NCI-H748 treated with DMSO at 0.1 percent for 48 hours (cell line): ENCODE measurements around the gene BLOC1S1.

Experiments
- DNase-seq: peaks from one replicate; lab custom pipeline; 2025; lab: John Stamatoyannopoulos, UW

Gene BLOC1S1

GRCh38 chr12:55715833-55716581, at the start of gene BLOC1S1:
Gene BLOC1S1, plus strand, starts transcription at chr12:55716046. Its CDS starts 6 bp downstream, at chr12:55716052.
- peak; percentile 84 for DNase-seq

- DNase-seq = no peak
These were observed 49.3 kb upstream of the BLOC1S1 start for GRCh38 chr12:55666508-55666907.

DNA sequence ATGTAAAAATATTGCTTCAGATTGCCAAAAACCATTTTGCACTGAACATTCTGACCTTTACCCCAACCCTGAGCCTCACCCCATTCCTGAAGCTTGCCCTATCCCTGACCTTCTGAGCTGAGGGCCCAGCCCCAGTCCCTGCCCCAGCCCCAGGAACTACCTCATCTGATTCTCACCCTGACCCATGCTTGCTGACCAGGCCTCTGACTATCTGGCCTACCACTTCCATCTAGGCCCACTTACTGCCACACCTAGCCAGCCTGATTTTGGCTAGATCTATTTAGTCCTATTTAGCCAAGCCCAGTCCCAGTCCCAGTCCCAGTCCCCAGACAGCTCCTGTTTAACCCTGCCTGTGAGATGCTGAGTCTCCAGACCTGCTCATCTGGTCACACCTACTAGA, 45.6 kb upstream of the BLOC1S1 start:
- DNase-seq = no peak

DNA sequence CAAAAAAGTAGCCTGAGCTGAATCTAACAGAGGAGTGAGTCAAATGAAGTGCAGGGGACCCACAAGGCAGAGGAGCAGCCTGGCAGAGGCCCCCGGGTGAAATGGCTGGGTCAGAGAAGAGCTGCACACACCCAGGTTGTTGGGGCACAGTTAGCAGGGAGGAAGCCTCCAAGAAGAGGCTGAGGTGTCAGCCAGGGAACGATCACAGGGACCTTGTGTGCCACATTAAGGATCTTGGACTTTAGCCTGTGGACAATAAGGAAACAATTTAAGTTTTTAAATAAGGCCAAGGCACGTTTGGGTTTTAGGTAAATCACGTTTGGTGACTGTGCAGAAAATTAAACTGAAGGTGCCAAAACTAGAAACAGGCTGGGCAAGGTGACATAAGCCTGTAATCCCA, 44.1 kb upstream of the BLOC1S1 start:
- no peak for DNase-seq

- no peak for DNase-seq
These were observed 42.2 kb upstream of the BLOC1S1 start for GRCh38 chr12:55673638-55674037.

GRCh38 chr12:55675666-55676065, 40.2 kb upstream of the BLOC1S1 start:
- no peak for DNase-seq

DNA sequence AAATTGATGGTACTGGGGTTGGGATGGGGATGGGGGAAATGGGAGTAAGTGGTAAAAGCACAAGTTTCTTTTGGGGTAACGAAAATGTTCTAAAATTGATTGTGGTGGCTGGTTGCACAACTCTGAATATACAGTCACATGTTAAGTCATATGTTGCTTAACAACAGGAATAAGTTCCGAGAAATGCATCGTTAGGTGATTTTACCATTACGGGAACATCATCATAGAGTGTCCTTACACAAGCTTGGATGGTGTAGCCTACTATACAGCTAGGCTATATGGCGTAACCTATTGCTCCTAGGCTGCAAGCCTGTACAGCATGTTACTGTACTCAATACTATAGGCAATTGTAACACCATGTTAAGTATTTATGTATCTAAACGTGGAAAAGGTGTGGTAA, 39.1 kb upstream of the BLOC1S1 start:
- no peak for DNase-seq

GRCh38 chr12:55679691-55680090, 36.2 kb upstream of the BLOC1S1 start:
- no peak for DNase-seq

- DNase-seq = no peak
These were observed 34.4 kb upstream of the BLOC1S1 start for GRCh38 chr12:55681142-55682077.

DNA sequence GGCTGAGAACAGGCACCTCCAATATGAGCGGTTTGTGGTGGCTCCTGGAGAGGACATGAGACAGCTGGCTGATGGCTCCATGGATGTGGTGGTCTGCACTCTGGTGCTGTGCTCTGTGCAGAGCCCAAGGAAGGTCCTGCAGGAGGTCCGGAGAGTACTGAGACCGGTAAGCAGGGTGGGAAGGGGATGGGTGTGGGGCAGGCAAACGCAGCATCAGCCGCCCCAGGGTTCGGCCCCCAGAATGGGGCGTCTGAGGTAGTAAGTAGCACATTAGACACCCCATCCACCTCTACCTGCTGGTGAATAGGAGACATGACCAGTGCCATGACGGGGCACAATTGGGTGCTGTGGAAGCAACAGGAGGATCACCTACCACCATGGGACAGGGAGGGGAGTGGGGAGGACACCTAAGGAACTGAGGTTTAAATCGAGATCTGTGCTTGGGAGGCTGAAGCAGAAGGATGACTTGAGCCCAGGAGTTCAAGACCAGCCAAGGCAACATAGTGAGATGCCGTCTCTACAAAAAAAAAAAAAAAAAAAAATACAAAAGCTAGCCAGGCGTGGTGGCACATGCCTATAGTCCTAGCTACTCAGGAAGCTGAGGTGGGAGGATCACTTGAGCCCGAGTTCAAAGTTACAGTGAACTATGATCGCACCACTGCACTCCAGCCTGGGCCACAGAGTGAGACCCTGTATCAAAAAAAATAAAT, 33.6 kb upstream of the BLOC1S1 start:
- no peak for DNase-seq

DNA sequence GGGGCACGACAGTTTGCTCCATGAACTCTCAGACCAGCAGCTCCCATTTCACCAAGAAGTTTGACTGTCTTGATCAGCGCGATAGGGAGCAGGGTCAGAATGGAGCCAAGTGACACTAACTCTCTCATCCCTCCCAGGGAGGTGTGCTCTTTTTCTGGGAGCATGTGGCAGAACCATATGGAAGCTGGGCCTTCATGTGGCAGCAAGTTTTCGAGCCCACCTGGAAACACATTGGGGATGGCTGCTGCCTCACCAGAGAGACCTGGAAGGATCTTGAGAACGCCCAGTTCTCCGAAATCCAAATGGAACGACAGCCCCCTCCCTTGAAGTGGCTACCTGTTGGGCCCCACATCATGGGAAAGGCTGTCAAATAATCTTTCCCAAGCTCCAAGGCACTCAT, 32.2 kb upstream of the BLOC1S1 start:
- DNase-seq = no peak

GRCh38 chr12:55684761-55685370, 31.0 kb upstream of the BLOC1S1 start:
- DNase-seq = no peak

DNA sequence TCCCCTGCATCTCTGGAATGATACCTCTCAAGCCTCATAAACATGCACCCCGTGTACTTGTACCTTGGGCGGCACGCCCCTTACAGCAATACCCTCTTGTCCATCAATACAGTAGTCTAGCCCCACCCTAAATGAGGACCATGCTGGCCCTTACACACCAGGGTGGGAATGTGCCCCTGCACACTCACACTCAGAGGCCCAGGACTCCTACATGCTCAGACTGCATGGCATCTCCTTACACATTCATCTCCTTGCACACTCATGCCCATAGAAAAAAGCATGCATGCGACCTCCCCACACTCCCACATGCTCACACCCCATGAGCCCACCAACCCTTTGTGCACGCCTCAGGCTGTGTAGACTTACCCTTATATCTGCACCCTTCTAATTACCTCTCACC, 30.2 kb upstream of the BLOC1S1 start:
- no peak for DNase-seq

- DNase-seq = no peak
These were observed 29.4 kb upstream of the BLOC1S1 start for GRCh38 chr12:55686366-55687010.

GRCh38 chr12:55687746-55688145, 28.1 kb upstream of the BLOC1S1 start:
- DNase-seq = no peak

- no peak for DNase-seq
These were observed 26.9 kb upstream of the BLOC1S1 start for GRCh38 chr12:55688716-55689655.

DNA sequence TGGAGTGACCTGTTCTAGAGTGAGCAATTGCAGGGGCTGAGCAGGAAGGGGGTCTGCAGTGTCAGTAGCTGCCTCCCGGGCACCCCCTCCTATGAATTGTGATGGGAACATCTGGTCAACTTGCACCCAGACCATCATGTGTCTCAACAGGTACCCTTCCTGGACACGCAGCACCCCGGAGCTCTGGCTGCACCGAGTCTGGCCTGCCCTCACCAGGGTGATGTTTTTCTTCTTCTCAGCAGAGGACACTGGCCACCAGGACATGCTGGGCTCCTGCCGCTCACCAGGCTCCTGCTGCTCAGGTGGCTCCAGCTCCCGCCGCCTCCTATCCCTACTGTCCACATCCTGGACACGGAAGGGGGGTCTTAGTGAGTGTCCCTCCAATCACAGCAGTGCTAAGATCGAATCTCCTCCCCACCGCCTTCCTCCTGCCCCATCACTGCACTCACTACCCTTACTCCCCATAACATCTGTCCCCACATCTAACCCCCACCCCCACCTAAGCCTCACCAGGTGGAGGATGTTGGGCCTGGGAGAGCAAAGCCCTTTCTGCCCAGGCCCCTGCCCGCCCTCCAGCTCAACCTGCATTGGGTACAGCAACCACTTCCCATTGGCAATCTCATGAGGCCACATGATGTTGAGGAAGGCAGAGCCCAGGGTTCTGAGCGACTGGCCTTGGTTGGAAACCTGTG, 23.1 kb upstream of the BLOC1S1 start:
- no peak for DNase-seq

GRCh38 chr12:55693323-55694187, 22.3 kb upstream of the BLOC1S1 start:
- DNase-seq = no peak

- DNase-seq = no peak
These were observed 21.7 kb upstream of the BLOC1S1 start for GRCh38 chr12:55694188-55694515.
